HepG2 (cell line): ENCODE results near the gene TALDO1. TPM values are rescaled to one million over a fixed set of nuclear protein-coding genes. Genes with fewer than 3 reads are reported as not detected.
A peak's percentile ranks its signal among the peaks of the same experiment; 100 is the strongest.

Source experiments
- ATAC-seq: fragments of 200-7000 bp; cut with Tn5 transposase; 3 replicates; pipeline ENCODE4 v1.9.1; 2020; ENCODE audit warnings: mild to moderate bottlenecking, moderate library complexity
- BruUV-seq: library from RNA; stranded (reverse); fragments of 400-500 nt; replicated peaks from 2 replicates; lab custom pipeline; 2021; lab: Mats Ljungman, UMichigan
- CTCF ChIA-PET: fragments of 300-600 bp; formaldehyde crosslinking; extraction: SDS; loops from one replicate; lab custom pipeline; 2021; ENCODE audit warnings: low total read pairs, inconsistent platforms, low intra/inter-chr PET ratio; lab: Yijun Ruan, JAX
- POLR2A ChIA-PET: fragments of 350-600 bp; sonication (Branson Sonifier 250); formaldehyde crosslinking; loops from one replicate; lab custom pipeline; 2020; ENCODE audit warnings: antibody characterized with exemption, inconsistent platforms; lab: Yijun Ruan, JAX
- DNase-seq: peaks from one replicate; pipeline ENCODE4 v3.0.0-alpha.2; 2015; ENCODE audit warnings: low spot score
- FAIRE-seq: peaks from 3 replicates; lab custom pipeline; 2011; peaks lifted over from hg19 to GRCh38; lab: Jason Lieb, UNC
- H2AFZ ChIP-seq: one replicate; pipeline ENCODE4 v1.6.1; 2011; ENCODE audit warnings: low read length, inconsistent platforms
- H3K27ac ChIP-seq: fragments of 300-600 bp; 3 replicates; pipeline ENCODE4 v1.8.0; 2011; ENCODE audit warnings: mixed run types, mild to moderate bottlenecking, mixed read lengths, low read length, inconsistent platforms; ENCODE audit not compliant: insufficient read depth; ENCODE audit errors: extremely low read length
- H3K27me3 ChIP-seq, 2 experiments: fragments of 200-600 bp in 1 of 2; 2 replicates in 1 of 2; 3 replicates in 1 of 2; pipeline versions ENCODE4 v1.6.0 to v1.8.0; 2011; ENCODE audit warnings: low read length in 2 of 2, mild to moderate bottlenecking in 2 of 2, moderate library complexity in 2 of 2, inconsistent platforms in 1 of 2; ENCODE audit not compliant: insufficient read depth in 2 of 2, control insufficient read depth in 1 of 2
- H3K36me3 ChIP-seq, 2 experiments: fragments of 200-600 bp in 1 of 2; replicated peaks in 1 of 2; 2 replicates in 1 of 2; 3 replicates in 1 of 2; pipeline versions ENCODE4 v1.5.1 to v1.8.0; 2011; ENCODE audit warnings: low read length in 2 of 2, inconsistent platforms in 1 of 2; ENCODE audit not compliant: insufficient read depth in 2 of 2, control insufficient read depth in 1 of 2
- H3K4me1 ChIP-seq: 2 replicates; pipeline ENCODE4 v1.5.1; 2012; ENCODE audit warnings: low read length, inconsistent platforms; ENCODE audit not compliant: insufficient read depth
- H3K4me2 ChIP-seq: 2 replicates; pipeline ENCODE4 v1.6.0; 2011; ENCODE audit warnings: low read depth, low read length, inconsistent platforms
- H3K4me3 ChIP-seq, 3 experiments: fragments of 200-600 bp in 1 of 3; sonication (generic), shearing (Covaris generic) in 1 of 3; replicated peaks in 1 of 3; 2 replicates each; pipeline ENCODE4 v1.5.1; 2011 to 2016; ENCODE audit warnings: low read length in 3 of 3, inconsistent platforms in 2 of 3, low read depth in 2 of 3, mild to moderate bottlenecking in 2 of 3, control low read depth in 1 of 3, mixed read lengths in 1 of 3; ENCODE audit not compliant: insufficient read depth in 1 of 3
- H3K79me2 ChIP-seq: one replicate; pipeline ENCODE4 v1.6.1; 2011; ENCODE audit warnings: low read length, inconsistent platforms; ENCODE audit not compliant: insufficient read depth
- H3K9ac ChIP-seq: 2 replicates; pipeline ENCODE4 v1.6.0; 2011; ENCODE audit warnings: mild to moderate bottlenecking, low read depth, low read length, inconsistent platforms; ENCODE audit not compliant: insufficient read depth
- H3K9me3 ChIP-seq: 2 replicates; pipeline ENCODE4 v1.5.1; 2012; ENCODE audit warnings: mild to moderate bottlenecking, low read length
- H4K20me1 ChIP-seq: 2 replicates; pipeline ENCODE4 v1.6.0; 2011; ENCODE audit warnings: inconsistent platforms, mild to moderate bottlenecking, low read length, moderate library complexity; ENCODE audit not compliant: insufficient read depth
- AGO1 ChIP-seq: fragments of 200-400 bp; formaldehyde crosslinking; IDR thresholded peaks from 2 replicates; pipeline ENCODE4 v1.6.1; 2017; ENCODE audit warnings: mild to moderate bottlenecking, low read depth, low read length, moderate library complexity; ENCODE audit not compliant: poor library complexity, severe bottlenecking
- ATF1 ChIP-seq: IDR thresholded peaks from 2 replicates; pipeline ENCODE4 v1.6.1; 2016; ENCODE audit warnings: mild to moderate bottlenecking, control low read depth
- BRCA1 ChIP-seq: sonication (generic); formaldehyde crosslinking; IDR thresholded peaks from 2 replicates; pipeline ENCODE4 v1.4.0; 2020; ENCODE audit warnings: missing genetic modification reagents
- EED ChIP-seq: sonication (generic); formaldehyde crosslinking; IDR thresholded peaks from 2 replicates; pipeline ENCODE4 v1.5.0; 2020; ENCODE audit warnings: mild to moderate bottlenecking, missing genetic modification reagents
- ESRRA ChIP-seq: sonication (generic); formaldehyde crosslinking; IDR thresholded peaks from 2 replicates; pipeline ENCODE4 v1.5.1; 2020; ENCODE audit warnings: mild to moderate bottlenecking, low read depth, missing genetic modification reagents
- ISX ChIP-seq: sonication (generic); formaldehyde crosslinking; conservative IDR thresholded peaks from 2 replicates; pipeline ENCODE4 v1.5.0; 2020; ENCODE audit warnings: missing genetic modification reagents
- NFIB ChIP-seq: sonication (generic); formaldehyde crosslinking; IDR thresholded peaks from 2 replicates; pipeline ENCODE4 v1.9.0; 2021; ENCODE audit warnings: missing genetic modification reagents, mild to moderate bottlenecking, borderline replicate concordance
- POLR2G ChIP-seq: fragments of 200-400 bp; formaldehyde crosslinking; IDR thresholded peaks from 2 replicates; pipeline ENCODE4 v1.6.1; 2018; ENCODE audit warnings: mild to moderate bottlenecking, low read depth, low read length, moderate library complexity
- RARG ChIP-seq: sonication (generic); formaldehyde crosslinking; IDR thresholded peaks from 2 replicates; pipeline ENCODE4 v1.4.0; 2020; ENCODE audit warnings: low read depth, mild to moderate bottlenecking, missing genetic modification reagents
- RBM22 ChIP-seq: fragments of 200-400 bp; formaldehyde crosslinking; optimal IDR thresholded peaks from 2 replicates; pipeline ENCODE3; 2017; ENCODE audit warnings: mild to moderate bottlenecking, low read length, moderate library complexity
- TCF7 ChIP-seq: sonication (generic); IDR thresholded peaks from 2 replicates; pipeline ENCODE4 v1.6.1; 2016; ENCODE audit warnings: antibody characterized with exemption, low read depth
- ZBTB38 ChIP-seq: sonication (generic); formaldehyde crosslinking; IDR thresholded peaks from 2 replicates; pipeline ENCODE4 v1.5.1; 2020; ENCODE audit warnings: mild to moderate bottlenecking, missing genetic modification reagents
- ZC3H13 ChIP-seq: sonication (generic); formaldehyde crosslinking; IDR thresholded peaks from 2 replicates; pipeline ENCODE4 v1.8.1; 2023; ENCODE audit warnings: mild to moderate bottlenecking, missing genetic modification reagents, moderate library complexity
- ZNF121 ChIP-seq: sonication (generic); formaldehyde crosslinking; IDR thresholded peaks from 2 replicates; pipeline ENCODE4 v1.5.0; 2020; ENCODE audit warnings: mild to moderate bottlenecking, missing genetic modification reagents
- ZNF431 ChIP-seq: sonication (generic); formaldehyde crosslinking; IDR thresholded peaks from 2 replicates; pipeline ENCODE4 v1.9.0; 2022; ENCODE audit warnings: missing genetic modification reagents, low read depth, mild to moderate bottlenecking, borderline replicate concordance
- WGBS: methylation state at CpG from one replicate; pipeline ENCODE4 v1.1.6; 2017; ENCODE audit warnings: low lambda C conversion rate; 5-methylcytosine and 5-hydroxymethylcytosine counted together
- in situ Hi-C: cut with HindIII; loops from 2 replicates; pipeline ENCODE4 v1.10.0; 2017; ENCODE audit warnings: low pct_unique_long_range_greater_than_20kb; ENCODE audit not compliant: extremely low pct_ligation_motif_present
- intact Hi-C: fragments of 100-400 bp; cut with micrococcal nuclease; formaldehyde crosslinking; loops from one replicate; pipeline ENCODE4 v1.10.0; 2022; ENCODE audit not compliant: unreplicated experiment
- polyA plus RNA-seq, 8 experiments: library from polyadenylated mRNA; depleted of rRNA in 3 of 8; stranded (reverse) in 7 of 8; unstranded in 1 of 8; fragments of >200 nt; fragmentation: Illumina TruSeq in 4 of 8; extraction: Trizol in 4 of 8; gene quantifications; 2 replicates each; pipeline versions ENCODE4 v1.2.1 to v1.2.3, GENCODE V29; 2011 to 2016; ENCODE audit warnings: low read depth in 4 of 8, missing spikeins in 1 of 8, mixed read lengths in 1 of 8; ENCODE audit not compliant: insufficient read depth in 1 of 8
- total RNA-seq, 5 experiments: library from RNA; depleted of rRNA; stranded (reverse); fragments of >200 nt; fragmentation: Illumina TruSeq; extraction: Trizol; gene quantifications; 2 replicates each; pipeline ENCODE4 v1.2.3, GENCODE V29; 2016; ENCODE audit warnings: low read depth in 1 of 5
- TF ChIP-seq, protein P1 (sequence below): sonication (generic); formaldehyde crosslinking; conservative IDR thresholded peaks from 2 replicates; pipeline ENCODE4 v1.8.0; 2022; ENCODE audit warnings: low read depth, missing genetic modification reagents
- TF ChIP-seq, protein P2 (sequence below): sonication (generic); formaldehyde crosslinking; IDR thresholded peaks from 2 replicates; pipeline ENCODE4 v1.4.0; 2020; ENCODE audit warnings: missing genetic modification reagents

TALDO1 gene
- total and polyA plus RNA-seq, 2 of the 13 experiments (the other 11 are each of a cell fraction or from before 2014, with no cell fraction given): 107 to 240 TPM

GRCh38 chr11:813072-813455 is 65.8 kb downstream of the TALDO1 start:
- H3K9me3 ChIP-seq: no peaks in the 10 kb centered on the region
- peaks cover 19 to 27% of the 10 kb centered on the region in 2 experiments for H3K36me3 ChIP-seq
- POLR2A ChIA-PET: interaction anchor here (0.9 to 1.9 kb wide), 2 partner anchors 8 to 30 kb away, joined by 3 to 9 read pairs; no protein-coding TSS in a partner anchor
- DNase-seq (no peak), ATAC-seq (no peak), FAIRE-seq (no peak)
- H4K20me1 ChIP-seq: peaks cover 24% of the 10 kb centered on the region
- H3K4me1 ChIP-seq: peaks cover 36% of the 10 kb centered on the region
- no peak overlapping the region for H3K4me2 ChIP-seq
- BruUV-seq: no TSS peak
- WGBS: 95% methylated on average over 4 of the region's 6 CpGs
- H2AFZ ChIP-seq: no peak overlapping the region
- H3K27ac ChIP-seq: no peak overlapping the region
- H3K27me3 ChIP-seq: no peaks in the 10 kb centered on the region; a peak in 1 of 5 replicates
- no peak overlapping the region for H3K9ac ChIP-seq
- intact Hi-C loops (no loop called here), in situ Hi-C loops (no loop called here)
- peaks cover 29% of the 10 kb centered on the region for H3K79me2 ChIP-seq
- 0 out of 2 replicates have a peak, but pooled peaks have one; percentile 11 for TF ChIP-seq POLR2G
- no peak for TF ChIP-seq RARG (CRISPR knock-in tag)
- no peak for TF ChIP-seq TCF7
- TF ChIP-seq ATF1: no peak
- TF ChIP-seq EED (CRISPR knock-in tag): no peak
- TF ChIP-seq ZNF121 (CRISPR knock-in tag): peak; percentile 40
- TF ChIP-seq RBM22: peak; percentile 2
- no peak overlapping the region for H3K4me3 ChIP-seq
- CTCF ChIA-PET: no interaction called here

- ChIA-PET POLR2A (interaction anchor here (0.9 to 1.9 kb wide), 2 partner anchors 8 to 30 kb away, joined by 3 to 9 read pairs; no protein-coding TSS in a partner anchor), CTCF (no interaction called here)
- H3K79me2 ChIP-seq: peaks cover 26% of the 10 kb centered on the region
- H3K4me3 ChIP-seq: no peak overlapping the region
- H2AFZ ChIP-seq: no peak overlapping the region
- 88% methylated on average over 9 of the region's 9 CpGs for WGBS
- FAIRE-seq: no peak
- no peak overlapping the region for H3K9ac ChIP-seq
- intact Hi-C loops: no loop called here
- H3K27me3 ChIP-seq: no peaks in the 10 kb centered on the region; a peak in 1 of 5 replicates
- BruUV-seq: no TSS peak
- no peak for DNase-seq
- peaks cover 37% of the 10 kb centered on the region for H3K4me1 ChIP-seq
- no peak overlapping the region for H3K4me2 ChIP-seq
- in situ Hi-C loops: no loop called here
- no peak overlapping the region for H3K27ac ChIP-seq
- H3K9me3 ChIP-seq: no peaks in the 10 kb centered on the region
- no peak for ATAC-seq
- H4K20me1 ChIP-seq: peaks cover 24% of the 10 kb centered on the region
- H3K36me3 ChIP-seq: peaks cover 19 to 27% of the 10 kb centered on the region in 2 experiments
- TF ChIP-seq ZBTB38: peak; percentile 47; the same call in 1 of the 2 replicates
- TF ChIP-seq ESRRA (CRISPR knock-in tag): no peak
- TF ChIP-seq NFIB (CRISPR knock-in tag): no peak
- TF ChIP-seq ZNF431 (CRISPR knock-in tag): no peak
- no peak for TF ChIP-seq ISX (CRISPR knock-in tag)
- no peak for TF ChIP-seq BRCA1
- TF ChIP-seq AGO1: peak; percentile 73
- 0 out of 2 replicates have a peak, but pooled peaks have one; percentile 59 for TF ChIP-seq ZC3H13 (CRISPR knock-in tag)
- TF ChIP-seq, protein P1, sequence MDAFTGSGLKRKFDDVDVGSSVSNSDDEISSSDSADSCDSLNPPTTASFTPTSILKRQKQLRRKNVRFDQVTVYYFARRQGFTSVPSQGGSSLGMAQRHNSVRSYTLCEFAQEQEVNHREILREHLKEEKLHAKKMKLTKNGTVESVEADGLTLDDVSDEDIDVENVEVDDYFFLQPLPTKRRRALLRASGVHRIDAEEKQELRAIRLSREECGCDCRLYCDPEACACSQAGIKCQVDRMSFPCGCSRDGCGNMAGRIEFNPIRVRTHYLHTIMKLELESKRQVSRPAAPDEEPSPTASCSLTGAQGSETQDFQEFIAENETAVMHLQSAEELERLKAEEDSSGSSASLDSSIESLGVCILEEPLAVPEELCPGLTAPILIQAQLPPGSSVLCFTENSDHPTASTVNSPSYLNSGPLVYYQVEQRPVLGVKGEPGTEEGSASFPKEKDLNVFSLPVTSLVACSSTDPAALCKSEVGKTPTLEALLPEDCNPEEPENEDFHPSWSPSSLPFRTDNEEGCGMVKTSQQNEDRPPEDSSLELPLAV (CRISPR knock-in tag): no peak
- TF ChIP-seq, protein P2, sequence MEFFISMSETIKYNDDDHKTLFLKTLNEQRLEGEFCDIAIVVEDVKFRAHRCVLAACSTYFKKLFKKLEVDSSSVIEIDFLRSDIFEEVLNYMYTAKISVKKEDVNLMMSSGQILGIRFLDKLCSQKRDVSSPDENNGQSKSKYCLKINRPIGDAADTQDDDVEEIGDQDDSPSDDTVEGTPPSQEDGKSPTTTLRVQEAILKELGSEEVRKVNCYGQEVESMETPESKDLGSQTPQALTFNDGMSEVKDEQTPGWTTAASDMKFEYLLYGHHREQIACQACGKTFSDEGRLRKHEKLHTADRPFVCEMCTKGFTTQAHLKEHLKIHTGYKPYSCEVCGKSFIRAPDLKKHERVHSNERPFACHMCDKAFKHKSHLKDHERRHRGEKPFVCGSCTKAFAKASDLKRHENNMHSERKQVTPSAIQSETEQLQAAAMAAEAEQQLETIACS (CRISPR knock-in tag): no peak
Measured at GRCh38 chr11:813456-814096, 66.3 kb downstream of the TALDO1 start.
